MM.1S (cell line): Measurements from ENCODE around the gene NTN4.

ENCODE experiments used
- DNase-seq: peaks from one replicate; pipeline ENCODE4 v3.0.0-alpha.2; 2015
- H2AFZ ChIP-seq: fragments of 300-600 bp; sonication (generic); 2 replicates; pipeline ENCODE4 v1.6.0; 2016; ENCODE audit warnings: antibody characterized with exemption, low read length
- H3F3A ChIP-seq: fragments of 300-600 bp; sonication (generic); 2 replicates; pipeline ENCODE4 v1.6.1; 2016; ENCODE audit warnings: mild to moderate bottlenecking, antibody characterized with exemption, low read length, moderate library complexity, mixed read lengths; ENCODE audit not compliant: insufficient read depth
- H3K27ac ChIP-seq: fragments of 300-600 bp; sonication (generic); 2 replicates; pipeline ENCODE4 v1.5.1; 2016; ENCODE audit warnings: mild to moderate bottlenecking, low read length
- H3K27me3 ChIP-seq: fragments of 300-600 bp; sonication (generic); replicated peaks from 2 replicates; pipeline ENCODE4 v1.6.0; 2016; ENCODE audit warnings: low read length; ENCODE audit not compliant: insufficient read depth
- H3K36me3 ChIP-seq: fragments of 300-600 bp; sonication (generic); replicated peaks from 2 replicates; pipeline ENCODE4 v1.6.1; 2016; ENCODE audit warnings: mild to moderate bottlenecking, low read length, mixed read lengths; ENCODE audit not compliant: insufficient read depth
- H3K4me1 ChIP-seq: fragments of 300-600 bp; sonication (generic); 2 replicates; pipeline ENCODE4 v1.6.1; 2016; ENCODE audit warnings: low read length, mixed read lengths
- H3K4me2 ChIP-seq: fragments of 300-600 bp; sonication (generic); 2 replicates; pipeline ENCODE4 v1.6.0; 2016; ENCODE audit warnings: low read depth, low read length
- H3K4me3 ChIP-seq: fragments of 300-600 bp; sonication (generic); 2 replicates; pipeline ENCODE4 v1.5.1; 2016; ENCODE audit warnings: low read length, mixed read lengths
- H3K79me2 ChIP-seq: fragments of 300-600 bp; sonication (generic); 2 replicates; pipeline ENCODE4 v1.6.1; 2016; ENCODE audit warnings: mixed run types, low read length, mixed read lengths
- H3K9ac ChIP-seq: fragments of 300-600 bp; sonication (generic); 2 replicates; pipeline ENCODE4 v1.6.1; 2016; ENCODE audit warnings: low read length, mixed read lengths
- H3K9me2 ChIP-seq: fragments of 300-600 bp; sonication (generic); replicated peaks from 2 replicates; pipeline ENCODE4 v1.6.1; 2016; ENCODE audit warnings: mild to moderate bottlenecking, low read length, mixed read lengths; ENCODE audit not compliant: insufficient read depth
- H3K9me3 ChIP-seq: fragments of 300-600 bp; sonication (generic); replicated peaks from 2 replicates; pipeline ENCODE4 v1.6.1; 2016; ENCODE audit warnings: mild to moderate bottlenecking, low read length, mixed read lengths; ENCODE audit not compliant: insufficient read depth
- H4K20me1 ChIP-seq: fragments of 300-600 bp; sonication (generic); 2 replicates; pipeline ENCODE4 v1.6.1; 2016; ENCODE audit warnings: mild to moderate bottlenecking, low read length, moderate library complexity, mixed read lengths; ENCODE audit not compliant: insufficient read depth
- CTCF ChIP-seq: fragments of 300-600 bp; sonication (generic); IDR thresholded peaks from 2 replicates; pipeline ENCODE4 v1.5.1; 2016; ENCODE audit warnings: antibody characterized with exemption, low read length, mixed read lengths
- EZH2 ChIP-seq: fragments of 300-600 bp; sonication (generic); optimal IDR thresholded peaks from 2 replicates; pipeline ENCODE3; 2017; ENCODE audit warnings: low read depth, mild to moderate bottlenecking, antibody characterized with exemption, low read length, mixed read lengths
- EZH2phosphoT487 ChIP-seq: fragments of 300-600 bp; sonication (generic); IDR thresholded peaks from 2 replicates; pipeline ENCODE4 v1.6.1; 2018; ENCODE audit warnings: antibody characterized with exemption, low read length

Gene NTN4

GRCh38 chr12:95701722-95702418, 88.7 kb downstream of the NTN4 start:
- Histone ChIP-seq H3K4me3 (no peak overlapping the region), H3K79me2 (no peaks in the 10 kb centered on the region), H3F3A (peaks cover 18% of the 10 kb centered on the region), H2AFZ (no peak overlapping the region), H3K4me1 (peaks cover 22% of the 10 kb centered on the region), H3K36me3 (no peaks in the 10 kb centered on the region), H3K9me2 (no peaks in the 10 kb centered on the region), H3K27me3 (peaks cover 74% of the 10 kb centered on the region), H3K9me3 (no peaks in the 10 kb centered on the region), H3K4me2 (no peak overlapping the region), H3K27ac (no peak overlapping the region), H4K20me1 (no peaks in the 10 kb centered on the region; the same call in 1 of the 2 replicates), H3K9ac (no peak overlapping the region)
- no peak for DNase-seq
- TF ChIP-seq CTCF: no peak
- no peak for TF ChIP-seq EZH2phosphoT487

GRCh38 chr12:95701275-95701674, 89.3 kb downstream of the NTN4 start:
- no peak overlapping the region for H3K27ac ChIP-seq
- H3K4me1 ChIP-seq: peaks cover 22% of the 10 kb centered on the region
- DNase-seq: no peak
- H3K4me3 ChIP-seq: no peak overlapping the region
- H3K36me3 ChIP-seq: no peaks in the 10 kb centered on the region
- H3F3A ChIP-seq: peaks cover 18% of the 10 kb centered on the region
- no peak overlapping the region for H3K4me2 ChIP-seq
- H3K9ac ChIP-seq: no peak overlapping the region
- no peak overlapping the region for H2AFZ ChIP-seq
- H3K79me2 ChIP-seq: no peaks in the 10 kb centered on the region
- no peaks in the 10 kb centered on the region; the same call in 1 of the 2 replicates for H4K20me1 ChIP-seq
- peaks cover 69% of the 10 kb centered on the region for H3K27me3 ChIP-seq
- H3K9me2 ChIP-seq: no peaks in the 10 kb centered on the region
- no peaks in the 10 kb centered on the region for H3K9me3 ChIP-seq
- no peak for TF ChIP-seq EZH2
- TF ChIP-seq CTCF: no peak
- no peak for TF ChIP-seq EZH2phosphoT487

- H3K4me2 ChIP-seq: peak overlapping the region; percentile 58
- H3K79me2 ChIP-seq: no peaks in the 10 kb centered on the region
- TF ChIP-seq CTCF (no peak), EZH2 (no peak), EZH2phosphoT487 (no peak)
- H3K27ac ChIP-seq: peak overlapping the region; percentile 11; the same call in 1 of the 2 replicates
- peaks cover 61% of the 10 kb centered on the region for H3K27me3 ChIP-seq
- no peaks in the 10 kb centered on the region for H3K9me2 ChIP-seq
- peaks cover 18% of the 10 kb centered on the region for H3F3A ChIP-seq
- H3K36me3 ChIP-seq: no peaks in the 10 kb centered on the region
- H3K4me3 ChIP-seq: no peak overlapping the region
- no peak overlapping the region for H3K9ac ChIP-seq
- no peaks in the 10 kb centered on the region for H3K9me3 ChIP-seq
- peak; percentile 89 for DNase-seq
- peaks cover 22% of the 10 kb centered on the region for H3K4me1 ChIP-seq
- H2AFZ ChIP-seq: no peak overlapping the region
- no peaks in the 10 kb centered on the region; the same call in 1 of the 2 replicates for H4K20me1 ChIP-seq
Observed at GRCh38 chr12:95700316-95700785, 90.2 kb downstream of the NTN4 start.
